Measurements from ENCODE around the gene SAT1. TPM values are rescaled to one million over a fixed set of nuclear protein-coding genes. Genes with fewer than 3 reads are reported as not detected.
"Not testable (repeated sequence)": the region's sequence is repeated elsewhere in the genome, so short reads cannot be mapped to it uniquely, and the experiment has no call there.

SAT1 gene
- total and polyA plus RNA-seq, 9 donors, result 58.7 to 3,021 (median 164) TPM

DNA sequence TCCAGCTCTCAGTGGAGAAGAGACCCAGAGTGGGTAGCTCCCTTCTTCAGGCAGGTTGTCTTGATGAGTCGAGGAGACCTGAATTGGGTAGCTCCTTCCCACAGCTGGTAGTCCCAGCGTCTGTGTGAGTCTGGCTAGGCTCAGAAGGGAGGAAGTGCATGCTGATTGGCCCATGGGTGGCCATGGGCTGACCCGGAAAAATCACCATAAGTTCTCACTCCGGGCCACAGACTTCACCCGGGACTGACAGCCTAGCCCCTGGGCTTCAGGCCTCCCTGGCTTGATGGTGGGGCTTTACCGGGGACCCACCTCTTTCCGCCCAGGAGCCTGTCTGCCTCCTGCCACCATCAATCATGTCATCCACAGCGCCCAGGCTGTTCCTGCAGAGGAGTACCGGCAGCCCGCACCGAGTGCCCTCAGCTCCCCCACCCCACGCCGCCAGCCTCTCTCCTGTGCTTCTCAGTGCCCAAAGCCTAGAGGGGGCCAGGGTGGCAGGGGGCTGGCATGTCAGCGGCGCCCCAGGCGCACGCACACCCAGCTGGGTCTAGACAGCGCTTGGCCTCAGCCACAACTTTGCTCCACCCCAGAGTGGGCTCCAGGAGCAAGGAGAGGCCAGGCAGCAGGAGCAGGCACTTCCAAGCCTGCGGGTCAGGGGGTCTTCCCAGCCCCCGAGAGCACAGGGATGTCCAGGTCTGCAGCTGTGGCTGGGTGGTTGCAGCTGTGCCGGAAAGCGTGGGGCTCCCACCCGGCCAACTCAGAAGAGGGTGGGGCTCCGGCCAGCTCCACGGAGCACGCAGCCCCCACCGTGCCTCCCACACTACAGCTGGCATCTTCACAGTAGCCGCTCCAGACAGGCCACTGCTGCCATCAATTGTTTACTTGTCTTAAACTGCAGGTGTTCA, 16.1 kb upstream of the SAT1 start:
- H3K27me3 ChIP-seq, result no peaks in the 10 kb centered on the region
- no peak overlapping the region for H3K27ac ChIP-seq
- intact Hi-C loops (cut with DNase I), result no loop called here
- H3K9me3 ChIP-seq, result no peaks in the 10 kb centered on the region
- H3K4me3 ChIP-seq, result no peak overlapping the region
- H3K36me3 ChIP-seq, result no peaks in the 10 kb centered on the region
- no peak for TF ChIP-seq EP300 (IDR thresholded peaks at IDR 0.05)
- 61 to 69% (median 68%) methylated on average over 25 to 28 of the region's 28 CpGs for WGBS, 3 donors
- H3K4me1 ChIP-seq (ENCODE audit: insufficient read depth), result no peaks in the 10 kb centered on the region
- no peak for DNase-seq

DNA sequence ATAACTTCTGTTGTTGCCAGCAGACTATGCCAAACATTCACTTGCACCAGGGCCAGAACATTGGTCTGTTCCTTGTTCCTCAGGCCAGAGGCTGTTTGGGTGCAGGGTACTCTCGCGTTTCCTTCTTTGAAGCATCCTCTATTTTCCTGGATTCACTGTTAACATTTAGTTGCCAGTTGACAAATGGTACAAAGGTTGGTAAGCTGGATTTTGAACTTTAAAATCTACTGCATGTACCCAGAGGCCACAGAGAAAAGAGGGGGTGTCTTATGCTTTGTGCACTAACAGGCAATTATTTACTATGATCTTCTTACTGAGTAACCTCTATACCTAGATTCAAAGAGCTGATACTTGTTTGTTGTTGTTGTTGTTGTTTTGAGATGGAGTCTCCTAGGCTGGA, 12.8 kb upstream of the SAT1 start:
- no peak for DNase-seq
- intact Hi-C loops (cut with DNase I), result no loop called here
- TF ChIP-seq CTCF (IDR thresholded peaks at IDR 0.05) (no peak), POLR2A (IDR thresholded peaks at IDR 0.05) (no peak), EP300 (IDR thresholded peaks at IDR 0.05) (no peak)
- Histone ChIP-seq H3K4me1 (ENCODE audit: insufficient read depth) (no peaks in the 10 kb centered on the region), H3K4me3 (no peak overlapping the region), H3K27ac (no peak overlapping the region), H3K9me3 (no peaks in the 10 kb centered on the region), H3K36me3 (no peaks in the 10 kb centered on the region), H3K27me3 (no peaks in the 10 kb centered on the region)
- 86 to 92% (median 88%) methylated on average over 2 of the region's 2 CpGs for WGBS, 3 donors

DNA sequence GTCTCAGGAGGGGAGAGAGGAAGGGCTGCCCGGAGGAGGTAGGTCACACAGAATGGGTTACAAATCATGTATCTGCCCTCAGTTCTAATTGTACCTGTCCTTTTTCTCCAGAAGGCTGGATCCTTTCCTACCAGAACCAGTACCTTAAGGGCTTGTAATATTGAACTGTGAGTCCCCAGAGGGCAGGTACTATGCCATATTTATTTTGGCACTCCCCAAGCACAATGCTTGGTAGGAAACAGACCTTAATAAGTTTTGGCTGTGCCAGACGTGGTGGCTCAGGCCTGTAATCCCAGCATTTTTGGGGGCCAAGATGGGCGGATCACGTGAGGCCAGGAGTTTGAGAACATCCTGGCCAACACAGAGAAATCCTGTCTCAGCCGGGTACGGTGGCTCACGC, 11.9 kb upstream of the SAT1 start:
- H3K4me1 ChIP-seq (ENCODE audit: insufficient read depth); H3K27ac ChIP-seq; H3K9me3 ChIP-seq; intact Hi-C loops (cut with DNase I); DNase-seq; H3K4me3 ChIP-seq; H3K27me3 ChIP-seq; H3K36me3 ChIP-seq: not testable (repeated sequence)
- 85 to 94% (median 86%) methylated on average over 7 of the region's 7 CpGs for WGBS, 3 donors

- 64 to 72% (median 68%) methylated on average over 3 of the region's 3 CpGs for WGBS, 3 donors
- TF ChIP-seq EP300 (IDR thresholded peaks at IDR 0.05) (no peak), POLR2A (IDR thresholded peaks at IDR 0.05) (no peak)
- intact Hi-C loops (cut with DNase I), result no loop called here
- Histone ChIP-seq H3K36me3 (no peaks in the 10 kb centered on the region), H3K9me3 (no peaks in the 10 kb centered on the region), H3K27me3 (no peaks in the 10 kb centered on the region), H3K4me1 (ENCODE audit: insufficient read depth) (no peaks in the 10 kb centered on the region), H3K4me3 (no peak overlapping the region), H3K27ac (no peak overlapping the region)
- no peak for DNase-seq
These were observed 9.3 kb upstream of the SAT1 start for GRCh38 chrX:23773601-23774175.

- no peak for DNase-seq
- TF ChIP-seq CTCF (IDR thresholded peaks at IDR 0.05) (no peak), EP300 (IDR thresholded peaks at IDR 0.05) (no peak), POLR2A (IDR thresholded peaks at IDR 0.05) (no peak)
- Histone ChIP-seq H3K27ac (no peak overlapping the region), H3K4me3 (no peak overlapping the region), H3K27me3 (no peaks in the 10 kb centered on the region), H3K9me3 (no peaks in the 10 kb centered on the region), H3K36me3 (no peaks in the 10 kb centered on the region), H3K4me1 (ENCODE audit: insufficient read depth) (no peaks in the 10 kb centered on the region)
- 69 to 76% (median 75%) methylated on average over 3 of the region's 3 CpGs for whole genome bisulfite sequencing, 3 donors
- intact Hi-C loops (cut with DNase I), result loop anchor here in 1 of 4 donors (5.0 kb wide), 1 partner anchor 126 kb away; no protein-coding TSS in a partner anchor
These were observed 6.6 kb upstream of the SAT1 start for GRCh38 chrX:23776363-23776762.

DNA sequence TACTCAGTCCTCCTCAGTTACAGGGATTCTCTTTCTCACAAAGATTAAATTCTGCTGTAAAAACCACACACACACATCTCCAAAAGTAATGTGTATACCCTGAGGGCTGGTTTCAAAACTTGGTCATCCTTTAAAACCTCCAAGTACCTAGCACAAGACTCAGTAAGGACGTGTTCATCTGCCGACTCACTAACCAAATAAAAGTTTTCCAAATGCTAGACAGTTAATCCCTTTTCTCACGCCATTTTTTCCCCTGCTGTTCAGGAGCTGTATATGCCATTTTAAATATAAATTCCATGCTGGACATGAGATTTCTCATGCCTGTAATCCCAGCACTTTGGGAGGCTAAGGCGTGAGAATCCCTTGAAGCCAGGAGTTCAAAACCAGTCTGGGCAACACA, 3.9 kb upstream of the SAT1 start:
- H3K4me1 ChIP-seq (ENCODE audit: insufficient read depth), result no peaks in the 10 kb centered on the region
- no peaks in the 10 kb centered on the region for H3K9me3 ChIP-seq
- intact Hi-C loops (cut with DNase I), result loop anchor here in 1 of 4 donors (5.0 kb wide), 1 partner anchor 123 kb away; no protein-coding TSS in a partner anchor
- no peak for TF ChIP-seq POLR2A (IDR thresholded peaks at IDR 0.05)
- TF ChIP-seq CTCF (IDR thresholded peaks at IDR 0.05), result no peak
- no peak for TF ChIP-seq EP300 (IDR thresholded peaks at IDR 0.05)
- H3K27me3 ChIP-seq, result no peaks in the 10 kb centered on the region
- H3K4me3 ChIP-seq, result no peak overlapping the region
- no peaks in the 10 kb centered on the region for H3K36me3 ChIP-seq
- no peak for DNase-seq
- WGBS, 3 donors, result 69 to 73% (median 72%) methylated on average over 4 of the region's 4 CpGs
- H3K27ac ChIP-seq, result no peak overlapping the region
